ENCODE data around the gene CENPN. TPM values are rescaled to one million over a fixed set of nuclear protein-coding genes. Genes with fewer than 3 reads are reported as not detected.

CENPN gene
- total RNA-seq, 1 donor from 2014 or later = 3.9 TPM

- no peak overlapping the region for H3K4me3 ChIP-seq (ENCODE audit: low read depth, low read length)
- peaks cover 15% of the 10 kb centered on the region for H3K36me3 ChIP-seq (ENCODE audit: control insufficient read depth, insufficient read depth, low read length)
- FAIRE-seq (no peak), DNase-seq (ENCODE audit: low read depth) (no peak)
- TF ChIP-seq CTCF (IDR thresholded peaks at IDR 0.05; ENCODE audit: insufficient read depth, low read length, severe bottlenecking) = no peak
- no peaks in the 10 kb centered on the region for H3K27me3 ChIP-seq (ENCODE audit: control insufficient read depth, insufficient read depth, low read length)
Measured at GRCh38 chr16:81041696-81042095, 34.7 kb downstream of the CENPN start.

- FAIRE-seq (no peak), DNase-seq (ENCODE audit: low read depth) (no peak)
- H3K36me3 ChIP-seq (ENCODE audit: control insufficient read depth, insufficient read depth, low read length) = peaks cover 15% of the 10 kb centered on the region
- no peak for TF ChIP-seq CTCF (IDR thresholded peaks at IDR 0.05; ENCODE audit: insufficient read depth, low read length, severe bottlenecking)
- no peaks in the 10 kb centered on the region for H3K27me3 ChIP-seq (ENCODE audit: control insufficient read depth, insufficient read depth, low read length)
- no peak overlapping the region for H3K4me3 ChIP-seq (ENCODE audit: low read depth, low read length)
Measured at GRCh38 chr16:81042821-81043220, 35.8 kb downstream of the CENPN start.

DNA sequence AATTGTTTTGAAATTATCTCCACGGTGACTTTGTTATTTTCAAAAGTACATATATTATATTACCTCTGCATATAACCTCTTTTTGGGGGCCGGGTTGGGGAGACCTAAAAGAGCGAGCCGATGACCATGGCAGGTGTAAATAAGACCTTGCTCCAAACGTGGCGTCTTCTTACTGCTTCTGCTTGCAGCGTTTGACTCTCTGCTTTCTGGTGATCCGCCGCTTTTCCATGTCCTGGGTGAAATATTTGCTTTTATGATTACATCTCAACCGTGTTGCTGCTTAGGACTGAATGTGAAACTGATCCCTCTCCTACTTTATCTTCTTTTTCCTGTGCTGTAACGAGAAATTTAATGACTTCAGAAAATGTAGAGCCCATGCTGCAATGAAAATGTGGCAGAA, 46.7 kb downstream of the CENPN start:
- H3K4me3 ChIP-seq (ENCODE audit: low read depth, low read length) = no peak overlapping the region
- no peak for TF ChIP-seq CTCF (IDR thresholded peaks at IDR 0.05; ENCODE audit: insufficient read depth, low read length, severe bottlenecking)
- FAIRE-seq = no peak

DNA sequence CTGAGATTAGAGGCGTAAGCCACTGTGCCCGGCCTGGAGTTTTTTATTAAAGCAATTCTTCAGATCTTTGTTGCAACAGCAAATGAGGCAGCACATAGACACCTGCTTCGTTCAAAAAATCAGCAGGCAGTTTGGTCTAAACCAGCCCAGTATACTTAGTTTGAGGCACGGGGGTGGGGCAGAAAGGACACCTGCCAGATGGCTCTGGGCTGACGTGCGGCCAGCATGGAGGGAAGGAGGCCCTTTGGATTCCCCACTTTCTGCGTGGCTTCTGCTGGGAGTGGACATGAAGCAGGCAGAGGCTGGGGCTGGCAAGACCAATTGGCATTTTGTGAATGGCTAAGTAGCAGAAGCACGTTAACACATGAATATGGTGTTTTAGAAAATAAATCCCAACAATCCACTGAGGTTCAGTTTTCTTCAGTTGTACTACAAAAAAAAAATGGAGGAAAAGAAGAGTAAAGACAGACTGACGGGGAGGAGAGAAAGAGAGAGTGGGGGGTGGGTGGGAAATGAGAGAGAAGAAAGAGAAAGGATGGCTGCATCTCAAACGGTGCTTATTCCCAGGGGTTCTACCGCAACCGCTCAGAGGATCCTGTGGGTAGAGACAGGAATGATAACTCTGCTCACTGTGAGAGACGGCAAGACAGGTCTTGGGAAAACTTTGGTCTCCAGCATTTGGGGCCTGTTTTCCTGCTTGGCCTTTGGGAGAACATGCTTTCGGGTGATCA, 53.7 kb downstream of the CENPN start:
- no peaks in the 10 kb centered on the region for H3K36me3 ChIP-seq (ENCODE audit: control insufficient read depth, insufficient read depth, low read length)
- H3K27me3 ChIP-seq (ENCODE audit: control insufficient read depth, insufficient read depth, low read length) = no peaks in the 10 kb centered on the region
- H3K4me3 ChIP-seq (ENCODE audit: low read depth, low read length) = no peak overlapping the region
- no peak for TF ChIP-seq CTCF (IDR thresholded peaks at IDR 0.05; ENCODE audit: insufficient read depth, low read length, severe bottlenecking)
- no peak for DNase-seq (ENCODE audit: low read depth)
- no peak for FAIRE-seq

More for the DNA sequence above, 46.7 kb downstream of the CENPN start:
- DNase-seq (ENCODE audit: low read depth) = no peak
- no peaks in the 10 kb centered on the region for H3K36me3 ChIP-seq (ENCODE audit: control insufficient read depth, insufficient read depth, low read length)
- no peaks in the 10 kb centered on the region for H3K27me3 ChIP-seq (ENCODE audit: control insufficient read depth, insufficient read depth, low read length)

DNA sequence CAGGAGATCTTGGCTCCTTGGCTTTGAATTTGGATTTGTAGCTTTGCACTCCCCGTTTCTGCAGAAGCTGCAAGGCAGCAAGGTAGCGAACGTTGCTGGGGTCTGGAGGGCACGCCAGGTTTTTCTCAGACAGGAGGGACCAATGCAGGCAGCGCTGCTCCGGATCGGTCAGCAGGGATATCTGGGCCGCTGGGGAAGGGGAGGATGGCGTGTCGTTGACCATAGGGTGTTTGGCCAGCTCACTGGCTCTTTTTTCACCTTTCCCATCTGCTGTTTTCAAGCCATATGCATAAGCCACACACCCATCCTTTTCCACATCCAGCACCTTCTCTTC, 54.3 kb downstream of the CENPN start:
- H3K4me3 ChIP-seq (ENCODE audit: low read depth, low read length) = no peak overlapping the region
- H3K27me3 ChIP-seq (ENCODE audit: control insufficient read depth, insufficient read depth, low read length) = no peaks in the 10 kb centered on the region
- no peak for TF ChIP-seq CTCF (IDR thresholded peaks at IDR 0.05; ENCODE audit: insufficient read depth, low read length, severe bottlenecking)
- no peak for FAIRE-seq
- no peaks in the 10 kb centered on the region for H3K36me3 ChIP-seq (ENCODE audit: control insufficient read depth, insufficient read depth, low read length)
- no peak for DNase-seq (ENCODE audit: low read depth)
